Inflammatory macrophage treated with lipopolysaccharide for 1 hour (primary cell): ENCODE results near the gene WNT9A.
A peak's percentile ranks its signal among the peaks of the same experiment; 100 is the strongest.
"Not testable (repeated sequence)": the region's sequence is repeated elsewhere in the genome, so short reads cannot be mapped to it uniquely, and the experiment has no call there.

Experiments used
- DNase-seq, 2 donors: peaks; one replicate each; pipeline ENCODE4 v3.0.0-alpha.2; 2020 to 2022

The WNT9A gene, protein sequence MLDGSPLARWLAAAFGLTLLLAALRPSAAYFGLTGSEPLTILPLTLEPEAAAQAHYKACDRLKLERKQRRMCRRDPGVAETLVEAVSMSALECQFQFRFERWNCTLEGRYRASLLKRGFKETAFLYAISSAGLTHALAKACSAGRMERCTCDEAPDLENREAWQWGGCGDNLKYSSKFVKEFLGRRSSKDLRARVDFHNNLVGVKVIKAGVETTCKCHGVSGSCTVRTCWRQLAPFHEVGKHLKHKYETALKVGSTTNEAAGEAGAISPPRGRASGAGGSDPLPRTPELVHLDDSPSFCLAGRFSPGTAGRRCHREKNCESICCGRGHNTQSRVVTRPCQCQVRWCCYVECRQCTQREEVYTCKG

DNA sequence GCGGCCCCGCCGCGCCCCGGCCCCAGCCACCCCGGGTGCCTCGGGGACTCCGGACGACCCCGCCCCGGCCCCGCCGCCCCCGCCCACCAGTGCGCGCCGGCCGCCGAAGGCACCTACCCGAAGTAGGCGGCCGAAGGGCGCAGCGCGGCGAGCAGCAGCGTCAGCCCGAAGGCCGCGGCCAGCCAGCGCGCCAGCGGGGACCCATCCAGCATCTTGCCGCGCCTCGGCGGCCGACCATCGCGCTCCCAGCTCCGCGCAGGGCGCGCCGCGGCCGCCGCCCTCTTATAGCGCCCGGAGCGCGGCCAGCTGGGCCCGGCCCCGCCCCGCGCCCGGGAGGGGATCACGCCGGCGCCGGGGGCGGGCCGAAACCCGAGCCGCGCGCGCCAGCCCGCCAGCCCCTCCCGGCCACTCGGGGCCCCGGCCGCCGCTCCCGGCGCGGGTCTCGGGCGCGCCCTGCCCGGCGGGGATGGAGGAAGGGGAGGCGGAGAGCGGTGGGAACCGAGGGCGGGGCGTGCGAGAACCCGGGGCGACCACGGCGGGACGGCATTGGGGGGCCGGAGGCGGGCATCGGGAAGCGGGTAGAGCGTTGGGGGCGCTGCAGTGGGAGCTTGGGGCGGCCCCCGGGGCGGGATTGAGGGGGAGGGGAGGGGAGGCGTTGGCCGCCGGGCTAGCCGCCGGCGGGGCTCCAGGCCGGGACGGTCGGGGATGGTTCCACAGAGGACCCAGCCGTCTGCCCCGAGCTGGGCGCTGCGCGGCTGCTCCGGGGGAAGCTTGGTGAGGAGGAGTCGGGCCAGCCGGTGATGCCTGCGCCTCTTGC is at the start of gene WNT9A:
Gene WNT9A (minus strand): TSS at position 257 of the 817 bp plus-strand sequence. CDS start 45 bp downstream, at position 212.
- DNase-seq = peak in 1 of 2 donors; percentile 1

DNA sequence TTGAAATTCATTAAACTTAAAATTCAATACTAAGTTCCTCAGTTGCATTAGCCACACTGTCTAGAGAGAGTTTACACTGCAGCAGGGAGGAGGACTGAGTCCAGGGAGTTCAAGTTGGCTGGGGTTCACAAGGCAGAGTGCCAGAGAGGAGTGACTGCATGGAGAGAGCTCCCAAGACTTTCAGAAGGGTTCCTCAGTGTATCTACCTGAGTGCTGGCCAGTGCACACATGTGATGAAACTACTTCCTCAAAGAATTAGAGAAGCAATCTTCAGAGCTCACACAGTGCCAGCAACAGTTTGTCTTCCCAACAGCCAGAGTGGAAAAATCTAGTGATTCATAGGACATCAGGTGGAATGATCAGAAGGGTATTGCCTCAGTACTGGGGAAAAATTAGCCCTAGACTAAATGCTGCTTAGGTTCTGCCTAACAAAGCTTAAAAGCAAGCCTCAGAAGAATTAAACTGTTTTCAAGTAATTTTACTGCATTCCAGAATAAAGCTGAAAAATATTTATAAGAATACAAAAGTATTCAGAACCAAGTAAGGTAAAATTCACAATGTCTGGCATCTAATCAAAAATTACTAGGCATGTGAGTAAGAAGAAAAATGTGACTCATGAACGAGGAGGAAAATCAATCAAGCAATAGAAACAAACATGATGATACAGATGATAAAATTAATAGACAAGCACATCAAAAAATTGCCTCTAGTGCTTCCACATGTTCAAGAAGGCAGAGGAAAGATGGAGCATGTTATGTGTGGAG is 48.6 kb upstream of the WNT9A start:
- no peak for DNase-seq

DNA sequence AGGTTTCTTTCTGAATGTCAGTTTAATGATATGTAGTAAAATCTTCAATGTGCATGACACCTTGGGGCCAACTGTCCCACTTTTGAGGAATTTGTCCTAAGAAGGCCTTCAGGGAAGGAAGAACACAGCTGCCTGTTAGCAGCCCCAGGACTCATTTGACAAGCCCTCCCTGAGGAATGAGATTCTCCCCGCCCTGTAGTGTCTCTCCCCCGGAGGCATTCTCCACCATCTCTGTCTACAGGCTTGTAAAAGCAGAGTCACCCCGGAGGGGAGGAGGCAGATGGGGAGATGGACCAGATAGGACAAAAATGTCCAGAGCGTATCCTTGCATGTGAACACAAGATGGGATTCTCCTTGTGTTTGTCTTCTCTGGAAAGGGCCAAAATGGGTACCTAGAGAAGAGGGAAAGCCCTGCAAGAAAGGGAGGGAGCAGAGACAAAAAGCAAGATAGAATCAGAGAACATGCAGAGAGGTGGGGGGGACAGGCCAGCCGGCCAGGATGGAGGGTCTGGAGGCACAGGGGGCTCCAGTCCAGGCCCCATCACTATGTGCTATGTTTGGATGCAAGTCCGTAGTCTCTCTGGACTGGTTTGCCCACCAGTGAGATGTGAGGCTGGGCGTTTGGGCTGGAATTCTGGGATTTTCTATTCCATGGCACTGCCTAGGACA is 47.0 kb upstream of the WNT9A start:
- no peak for DNase-seq

DNA sequence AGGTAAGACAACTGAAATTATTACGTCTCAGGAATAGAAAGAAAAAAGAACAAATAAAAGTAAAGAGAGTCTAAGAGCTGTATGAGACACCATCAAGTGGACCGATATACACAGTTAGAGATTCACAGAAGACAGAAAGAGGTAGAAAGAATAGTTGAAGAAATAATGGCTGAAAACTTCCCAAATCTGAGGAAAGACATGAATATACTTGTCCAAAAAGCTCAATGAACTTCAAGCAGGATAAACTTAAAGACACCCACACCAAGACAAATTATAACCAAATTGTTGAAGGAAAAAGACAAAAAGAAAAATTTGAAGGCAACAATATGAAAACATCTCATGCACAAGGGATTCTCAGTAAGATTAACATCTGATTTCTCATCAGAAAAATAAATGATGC is 39.4 kb upstream of the WNT9A start:
- no peak for DNase-seq

DNA sequence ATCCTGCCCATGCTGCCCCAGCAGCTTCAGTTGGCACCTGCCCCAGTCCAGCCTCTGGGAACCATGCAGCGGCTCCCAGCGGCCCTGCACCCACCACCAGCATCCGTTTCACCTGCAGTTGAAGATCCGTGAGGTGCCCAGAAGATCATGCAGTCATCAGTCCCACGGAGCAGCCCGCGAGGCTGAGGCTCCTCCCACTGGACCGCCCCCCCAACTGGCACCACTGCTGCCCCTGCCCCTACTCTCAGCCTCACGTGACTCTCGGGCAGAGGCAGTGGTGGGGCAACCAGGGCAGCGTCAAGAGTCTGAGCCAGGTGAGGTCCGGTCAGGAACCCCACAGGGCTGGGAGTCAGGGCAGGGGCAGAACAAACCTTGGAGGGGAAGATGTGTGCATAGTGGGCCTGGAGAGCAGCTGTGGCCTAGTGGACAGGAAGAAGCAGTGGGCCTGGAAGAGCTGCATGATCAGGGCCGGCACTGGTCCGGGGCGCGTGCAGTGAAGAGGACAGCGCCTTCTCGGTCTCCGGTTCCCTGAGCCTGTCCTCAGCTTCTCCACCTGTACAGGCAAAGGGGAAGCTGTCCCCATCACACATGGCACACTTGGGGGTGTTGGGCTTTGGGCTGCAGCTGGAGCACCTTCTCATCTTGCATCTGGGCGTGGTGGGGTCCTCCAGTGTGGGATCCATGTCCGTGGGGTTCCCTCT is 28.0 kb upstream of the WNT9A start:
- DNase-seq = not testable (repeated sequence)

DNA sequence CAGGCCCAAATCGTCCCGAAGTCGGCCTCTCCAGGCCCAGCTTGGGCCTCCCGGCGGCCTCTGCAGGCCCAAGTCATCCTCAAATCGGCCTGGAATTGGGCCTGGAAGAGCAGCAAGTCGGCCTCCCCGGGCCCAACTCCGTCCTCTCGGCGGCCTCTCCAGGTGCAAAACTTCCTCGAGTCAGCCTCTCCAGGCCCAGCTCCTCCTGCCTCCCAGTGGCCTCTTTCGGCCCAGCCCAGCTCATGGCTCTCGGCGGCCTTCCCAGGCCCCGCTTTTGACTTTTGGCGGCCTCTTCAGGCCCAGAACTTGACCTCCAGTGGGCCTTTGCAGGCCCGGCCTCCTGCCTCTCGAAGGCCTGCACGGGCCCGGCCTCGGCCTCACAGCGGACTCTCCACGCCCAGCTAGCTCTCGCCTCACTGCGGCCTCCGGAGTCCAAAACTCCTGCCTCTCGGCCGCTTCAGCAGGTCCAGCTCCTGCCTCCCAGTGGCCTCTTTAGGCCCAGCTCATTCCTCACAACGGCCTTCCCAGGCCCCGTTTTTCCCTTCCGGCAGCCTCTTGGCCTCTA is 26.1 kb upstream of the WNT9A start:
- not testable (repeated sequence) for DNase-seq

DNA sequence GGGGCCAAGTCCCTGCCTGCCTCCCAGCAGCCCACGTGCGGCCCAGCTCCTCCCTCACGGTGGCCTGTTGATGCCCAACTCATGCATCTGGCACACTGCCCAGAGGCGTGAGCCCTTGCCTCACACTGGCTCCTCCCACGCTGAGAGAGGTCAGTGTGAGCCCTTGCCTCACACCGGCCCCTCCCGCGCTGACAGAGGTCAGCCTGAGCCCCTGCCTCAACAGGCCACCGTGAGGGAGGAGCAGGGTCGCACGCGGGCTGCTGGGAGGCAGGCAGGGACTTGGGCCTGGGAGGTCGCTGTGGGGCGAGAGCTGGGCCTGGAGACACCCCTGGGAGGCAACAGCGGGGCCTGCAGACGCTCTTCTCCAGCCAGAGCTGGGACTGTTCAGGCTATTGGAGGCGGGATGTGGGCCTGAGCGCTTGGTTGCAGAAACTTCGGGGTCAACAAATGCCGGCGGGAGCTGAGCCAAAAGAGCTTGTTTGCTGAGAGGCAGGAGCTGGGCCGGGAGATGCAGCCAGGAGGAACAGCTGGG is 25.2 kb upstream of the WNT9A start:
- not testable (repeated sequence) for DNase-seq

DNA sequence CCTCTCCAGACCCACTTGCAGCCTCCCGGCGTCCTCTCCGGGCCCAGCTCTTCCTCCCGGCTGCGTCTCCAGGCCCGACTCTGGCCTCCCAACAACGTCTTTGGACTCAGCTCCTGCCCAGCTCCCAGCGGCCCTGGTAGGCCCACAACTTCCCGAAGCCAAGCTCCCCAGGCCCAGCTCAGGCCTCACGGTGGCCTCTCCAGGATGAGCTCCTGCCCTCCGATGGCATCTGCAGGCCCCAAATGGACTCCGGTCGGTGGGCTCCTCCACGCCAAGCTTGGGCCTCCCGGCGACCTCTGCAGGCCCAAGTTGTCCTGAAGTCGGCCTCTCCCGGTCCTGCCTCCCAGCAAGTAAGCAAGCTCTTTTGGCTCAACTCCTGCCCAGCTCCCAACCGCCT is 24.5 kb upstream of the WNT9A start:
- DNase-seq = not testable (repeated sequence)

DNA sequence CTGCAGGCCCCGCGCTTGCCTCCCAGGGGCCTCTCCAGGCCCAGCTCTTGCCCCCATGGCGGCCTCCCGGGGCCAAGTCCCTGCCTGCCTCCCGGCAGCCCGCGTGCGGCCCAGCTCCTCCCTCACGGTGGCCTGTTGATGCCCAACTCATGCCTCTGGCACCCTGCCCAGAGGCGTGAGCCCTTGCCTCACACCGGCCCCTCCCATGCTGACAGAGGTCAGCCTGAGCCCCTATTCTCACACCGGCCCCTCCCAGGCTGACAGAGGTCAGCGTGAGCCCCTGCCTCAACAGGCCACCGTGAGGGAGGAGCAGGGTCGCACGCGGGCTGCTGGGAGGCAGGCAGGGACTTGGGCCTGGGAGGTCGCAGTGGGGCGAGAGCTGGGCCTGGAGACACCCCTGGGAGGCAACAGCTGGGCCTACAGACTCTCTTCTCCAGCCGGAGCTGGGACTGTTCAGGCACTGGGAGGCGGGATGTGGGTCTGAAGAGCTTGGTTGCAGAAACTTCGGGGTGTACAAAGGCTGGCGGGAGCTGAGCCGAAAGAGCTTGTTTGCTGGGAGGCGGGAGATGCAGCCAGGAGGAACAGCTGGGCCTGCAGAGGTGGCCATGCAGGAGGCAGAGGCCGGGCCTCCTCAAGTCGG is 24.0 kb upstream of the WNT9A start:
- DNase-seq = not testable (repeated sequence)

DNA sequence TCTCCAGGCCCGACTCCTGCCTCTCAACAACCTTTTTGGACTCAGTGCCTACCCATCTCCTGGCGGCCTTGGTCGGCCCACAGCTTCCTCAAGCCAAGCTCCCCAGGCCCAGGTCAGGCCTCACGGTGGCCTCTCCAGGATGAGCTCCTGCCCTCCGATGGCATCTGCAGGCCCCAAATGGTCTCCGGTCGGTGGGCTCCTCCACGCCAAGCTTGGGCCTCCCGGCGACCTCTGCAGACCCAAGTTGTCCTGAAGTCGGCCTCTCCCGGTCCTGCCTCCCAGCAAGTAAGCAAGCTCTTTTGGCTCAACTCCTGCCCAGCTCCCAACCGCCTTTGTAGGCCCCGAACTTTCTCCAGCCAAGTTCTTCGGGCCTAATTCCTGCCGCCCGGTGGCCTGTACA is 23.5 kb upstream of the WNT9A start:
- not testable (repeated sequence) for DNase-seq

DNA sequence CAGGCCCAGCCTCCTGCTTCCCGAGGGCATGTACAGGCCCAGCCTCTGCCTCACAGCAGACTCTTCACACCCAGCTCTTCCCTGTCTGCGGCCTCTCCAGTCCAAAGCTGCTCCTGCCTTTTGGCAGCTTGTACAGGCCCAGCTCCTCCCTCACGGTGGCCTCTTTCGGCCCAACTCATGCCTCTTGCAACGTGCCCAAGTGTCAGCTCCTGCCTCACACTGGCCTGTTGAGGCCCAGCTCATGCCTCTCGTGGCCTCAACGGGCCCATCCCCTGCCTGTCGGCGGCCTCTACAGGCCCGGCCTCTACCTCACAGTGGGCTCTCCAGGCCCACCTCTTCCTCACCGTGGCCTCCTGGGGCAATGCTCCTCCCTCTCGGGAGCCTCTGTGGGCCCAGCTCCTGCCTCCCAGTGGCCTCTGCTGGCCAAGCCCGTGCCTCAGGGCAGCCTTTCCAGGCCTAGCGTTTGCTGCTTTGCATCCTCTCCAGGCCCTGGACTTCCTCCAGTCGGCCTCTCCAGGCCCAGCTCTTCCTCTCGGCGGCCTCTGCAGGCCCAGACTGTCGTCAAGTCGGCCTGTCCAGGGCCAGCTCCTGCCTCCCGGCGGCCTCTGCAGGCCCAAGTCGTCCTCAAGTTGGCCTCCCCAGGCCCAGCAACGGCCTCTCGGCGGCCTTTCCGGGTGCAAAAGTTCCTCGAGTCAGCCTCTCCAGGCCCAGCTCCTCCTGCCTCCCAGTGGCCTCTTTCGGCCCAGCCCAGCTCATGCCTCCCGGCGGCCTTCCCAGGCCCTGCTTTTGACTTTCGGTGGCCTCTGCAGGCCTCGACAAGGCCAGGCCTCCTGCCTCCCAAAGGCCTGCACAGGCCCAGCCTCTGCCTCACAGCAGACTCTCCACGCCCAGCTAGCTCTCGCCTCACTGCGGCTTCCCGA is 22.6 kb upstream of the WNT9A start:
- not testable (repeated sequence) for DNase-seq

DNA sequence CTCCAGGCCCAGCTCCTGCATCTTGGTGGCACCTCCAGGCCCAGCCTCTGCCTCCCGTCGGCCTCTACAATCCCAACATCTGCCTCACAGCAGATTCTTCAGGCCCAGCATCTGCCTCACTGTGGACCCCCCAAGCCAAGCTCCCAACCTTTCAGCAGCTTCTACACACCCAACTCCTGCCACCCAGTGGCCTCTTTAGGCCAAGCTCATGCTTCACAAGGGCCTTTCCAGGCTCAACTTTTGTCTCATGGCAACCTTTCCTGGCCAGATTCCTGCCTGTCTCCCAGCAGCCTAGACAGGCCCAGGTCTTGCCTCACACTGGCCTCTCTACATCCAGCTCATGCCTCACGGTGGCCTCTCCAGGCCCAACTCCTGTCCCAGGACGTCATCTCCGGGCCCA is 20.1 kb upstream of the WNT9A start:
- not testable (repeated sequence) for DNase-seq

DNA sequence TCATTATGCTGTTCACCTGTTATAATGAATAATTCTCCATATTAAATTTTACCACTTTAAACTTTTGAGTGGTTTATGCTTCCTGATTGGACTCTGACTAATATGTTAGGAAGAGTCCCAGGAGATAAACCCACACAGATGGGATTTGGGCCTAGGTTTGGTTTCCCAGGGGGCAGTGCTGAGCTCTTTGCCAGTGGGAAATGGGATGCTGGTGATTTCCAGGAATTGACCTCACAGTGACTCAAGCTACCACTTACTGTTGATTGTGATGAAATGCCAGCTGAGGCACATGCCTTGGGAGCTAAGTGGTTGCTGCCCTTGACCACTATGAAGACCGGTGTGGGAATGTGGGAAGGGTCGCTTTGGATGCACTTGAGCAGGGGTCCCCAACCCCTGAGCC is 19.0 kb upstream of the WNT9A start:
- not testable (repeated sequence) for DNase-seq

DNA sequence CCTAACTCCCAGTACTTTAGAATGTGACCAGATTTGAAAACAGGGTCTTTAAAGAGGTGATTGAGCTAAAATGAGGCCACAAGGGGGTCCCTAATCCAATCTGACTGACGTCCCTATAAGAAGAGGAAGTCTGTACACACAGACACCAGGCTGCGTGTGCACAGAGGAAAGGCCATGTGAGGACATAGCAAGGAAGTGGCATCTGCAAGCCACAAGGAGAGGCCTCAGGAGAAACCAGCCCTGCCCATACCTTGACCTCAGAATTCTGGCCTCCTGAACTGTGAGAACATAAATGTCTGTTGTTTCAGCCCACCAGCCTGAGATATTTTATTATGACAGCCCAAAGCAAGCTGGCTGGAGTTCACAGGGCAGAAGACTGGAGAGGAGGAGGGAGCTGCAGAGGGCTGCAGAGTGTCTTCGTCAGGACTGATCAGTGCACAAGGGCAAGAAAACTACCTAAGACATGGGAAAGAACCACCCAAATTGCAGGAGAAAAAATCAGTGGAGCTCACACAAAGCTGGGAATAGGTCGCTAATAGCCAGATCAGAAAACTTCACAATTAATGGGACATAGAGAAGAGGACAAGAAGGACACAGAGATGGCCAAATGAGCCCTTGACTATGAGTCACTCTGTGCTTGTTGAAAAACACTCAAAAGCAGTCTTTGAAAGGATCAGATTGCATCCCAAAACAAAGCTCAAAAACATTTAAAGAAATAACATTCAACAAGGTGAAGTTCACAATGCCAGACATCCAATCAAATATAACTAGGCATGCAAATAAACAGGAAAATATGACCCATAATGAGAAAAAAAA is 14.1 kb upstream of the WNT9A start:
- peak in 1 of 2 donors; percentile 16 for DNase-seq

DNA sequence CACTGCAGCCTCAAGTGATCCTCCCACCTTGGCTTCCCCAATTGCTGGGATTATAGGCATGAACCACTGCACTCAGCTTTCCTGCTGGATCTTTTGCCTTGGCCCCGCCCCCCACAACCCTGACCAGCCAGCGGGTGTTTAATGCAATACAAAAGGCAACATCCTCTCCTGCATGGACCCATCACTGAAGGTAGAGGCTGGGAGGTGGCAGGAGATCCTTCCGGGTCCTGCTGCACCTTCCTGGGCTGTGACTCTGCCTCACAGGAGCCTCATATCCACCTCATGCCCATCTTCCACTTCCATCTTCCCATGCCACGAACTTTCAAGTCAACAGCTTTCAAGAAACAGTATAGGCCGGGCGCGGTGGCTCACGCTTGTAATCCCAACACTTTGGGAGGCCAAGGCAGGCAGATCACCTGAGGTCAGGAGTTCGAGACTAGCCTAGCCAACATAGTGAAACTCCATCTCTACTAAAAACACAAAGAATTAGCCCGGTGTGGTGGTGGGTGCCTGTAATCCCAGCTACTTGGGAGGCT is 11.7 kb upstream of the WNT9A start:
- DNase-seq = no peak

DNA sequence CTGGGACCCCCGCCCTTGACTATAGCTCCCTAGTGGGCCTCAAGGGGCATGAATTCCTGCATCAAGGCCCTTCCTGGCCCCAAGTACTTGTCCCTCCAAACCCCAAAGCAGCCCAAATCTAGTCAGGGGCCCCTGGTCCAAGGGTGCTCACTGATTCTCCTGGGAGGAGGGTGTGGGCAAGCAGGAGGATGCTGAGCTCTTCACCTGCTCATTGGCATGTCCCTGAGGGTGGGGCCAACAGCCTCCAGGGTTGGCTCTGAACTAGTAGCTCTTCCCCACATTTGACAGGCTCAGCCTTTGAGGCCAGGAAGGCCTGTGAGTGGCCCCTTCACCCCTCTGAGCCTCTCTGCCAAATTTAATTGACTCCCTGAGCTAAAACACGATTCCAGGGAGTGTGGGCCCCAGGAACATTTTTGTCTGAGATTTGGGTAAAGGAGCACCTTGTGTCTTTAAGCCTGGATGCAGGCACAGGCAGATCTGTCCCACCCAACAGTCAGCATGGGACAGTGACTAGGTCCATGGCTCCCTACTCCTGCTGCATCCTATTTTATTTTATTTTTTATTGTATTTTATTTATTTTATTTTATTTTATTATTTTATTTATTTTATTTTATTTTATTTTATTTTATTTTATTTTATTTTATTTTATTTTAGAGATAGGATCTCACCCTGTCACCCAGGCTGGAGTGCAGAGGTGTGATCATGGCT is 11.0 kb upstream of the WNT9A start:
- no peak for DNase-seq

DNA sequence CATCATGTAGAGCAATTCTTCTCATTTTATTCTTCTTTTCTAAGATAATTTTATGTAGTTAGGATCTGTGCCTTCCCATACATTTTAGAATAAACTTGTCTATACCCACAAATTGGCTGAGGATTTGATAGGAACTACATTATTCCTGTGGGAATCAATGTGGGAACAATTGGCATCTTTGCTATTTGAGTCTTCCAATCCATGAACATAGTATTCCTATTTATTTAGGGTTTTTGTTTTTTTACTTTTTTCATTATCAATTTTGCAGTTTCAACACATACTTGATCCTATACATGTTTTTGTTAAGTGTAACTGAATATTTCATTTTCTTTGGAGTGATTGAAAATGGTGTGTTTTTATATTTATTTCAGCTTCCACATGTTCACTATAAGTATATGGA is 8.1 kb upstream of the WNT9A start:
- no peak for DNase-seq
